Measurements from ENCODE around the gene S100A4.
"Not testable (repeated sequence)": the region's sequence is repeated elsewhere in the genome, so short reads cannot be mapped to it uniquely, and the experiment has no call there.

The S100A4 gene

GRCh38 chr1:153567621-153568366 lies 22.2 kb upstream of the S100A4 start:
- H3K4me3 ChIP-seq (ENCODE audit: low read depth, low read length) = no peak overlapping the region
- DNase-seq (ENCODE audit: low read depth) = no peak
- no peak for TF ChIP-seq CTCF (IDR thresholded peaks at IDR 0.05; ENCODE audit: control insufficient read depth, extremely low read depth, insufficient read depth)

DNA sequence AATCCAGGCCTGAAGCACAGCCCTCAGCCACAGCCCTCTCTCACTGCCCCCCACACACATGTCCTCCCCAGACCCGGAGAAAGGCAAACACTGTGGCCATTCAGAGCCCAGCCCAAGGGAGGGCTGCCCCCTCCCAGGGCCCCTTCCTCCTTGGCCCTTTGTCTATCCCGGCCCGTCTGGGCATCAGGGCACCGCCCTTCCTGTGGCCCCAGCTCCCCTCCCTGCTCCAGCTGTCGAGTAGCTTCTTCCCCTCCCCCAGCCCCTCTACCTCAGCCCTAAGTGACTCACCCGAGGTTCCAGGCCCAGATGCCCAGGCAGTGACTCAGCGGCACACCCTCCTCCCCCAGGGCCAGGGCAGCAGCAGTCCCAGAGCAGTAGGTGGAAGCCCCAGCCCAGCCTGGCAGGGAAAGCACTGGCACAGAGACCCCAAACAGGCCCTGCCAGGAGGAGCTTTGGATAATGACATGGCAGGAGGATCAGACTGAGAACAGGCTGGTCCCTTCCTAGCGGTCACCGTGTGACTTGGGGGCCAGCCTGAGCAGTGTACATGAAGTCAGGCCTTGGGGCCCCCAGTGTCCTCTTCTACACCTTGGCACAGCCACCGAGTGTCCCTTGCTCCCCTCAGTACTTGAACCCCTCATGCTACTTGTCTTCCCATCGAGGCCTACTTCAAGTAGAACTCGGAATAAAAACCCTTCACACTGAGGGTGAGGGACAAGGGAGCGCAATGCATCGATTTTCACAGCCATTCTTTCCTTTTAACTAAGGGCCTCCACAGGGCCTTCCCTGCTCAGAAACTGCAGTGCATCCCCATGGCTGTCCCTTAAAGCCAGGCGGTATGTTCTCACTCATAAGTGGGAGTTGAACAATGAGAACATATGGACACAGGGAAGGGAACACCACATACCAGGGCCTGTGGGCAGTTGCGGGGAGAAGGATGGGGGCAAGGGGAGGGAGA lies 21.1 kb upstream of the S100A4 start:
- peak; percentile 19 for DNase-seq (ENCODE audit: low read depth)
- no peak for TF ChIP-seq CTCF (IDR thresholded peaks at IDR 0.05; ENCODE audit: control insufficient read depth, extremely low read depth, insufficient read depth)
- H3K4me3 ChIP-seq (ENCODE audit: low read depth, low read length) = no peak overlapping the region

DNA sequence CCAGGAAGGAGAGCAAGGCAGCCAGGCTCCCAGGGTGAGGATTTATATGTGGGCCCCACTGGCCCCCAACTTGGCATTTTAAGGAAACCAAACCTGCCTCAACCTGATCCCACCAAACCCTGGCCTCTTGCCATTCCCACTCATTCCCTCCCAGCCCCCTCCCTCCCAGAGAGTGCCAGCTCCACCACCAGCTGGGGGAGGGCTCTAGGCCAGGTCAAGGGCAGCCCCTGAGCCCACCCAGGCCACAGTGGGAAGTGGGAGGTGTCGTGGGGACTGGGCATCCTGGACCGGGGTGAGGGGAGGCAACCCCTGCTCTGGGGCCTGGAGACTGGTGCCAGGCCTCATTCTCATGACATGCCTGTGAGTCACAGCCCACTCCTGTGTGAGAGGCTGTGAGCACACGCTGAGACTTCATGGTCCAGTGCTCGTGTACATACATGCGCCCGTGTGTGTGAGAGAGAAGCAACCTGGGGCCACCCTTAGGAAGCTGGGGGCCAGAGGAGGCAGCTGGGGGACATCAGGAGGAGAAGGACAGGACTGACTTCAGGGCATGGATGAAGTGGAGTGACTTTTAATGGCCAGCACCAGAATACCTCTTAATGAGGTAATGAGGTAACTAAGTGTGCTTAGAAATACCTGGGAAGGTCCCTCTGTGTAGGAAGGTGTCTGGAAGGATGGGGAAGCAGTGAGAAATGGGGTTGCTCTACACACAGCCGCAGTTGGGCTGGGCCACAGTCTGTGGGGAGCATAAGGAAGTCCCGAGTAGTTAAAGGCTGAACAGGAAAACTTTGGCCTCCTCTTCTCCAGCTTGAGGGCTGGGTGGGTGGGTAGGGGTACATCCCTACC lies 20.1 kb upstream of the S100A4 start, which contains the start of gene S100A2:
S100A2 (minus strand) TSS at position 316 of the 846 bp plus-strand sequence. CDS start 1,967 bp downstream, outside the sequence.
- DNase-seq (ENCODE audit: low read depth) = no peak

GRCh38 chr1:153563991-153564390 lies 18.4 kb upstream of the S100A4 start:
- no peak for DNase-seq (ENCODE audit: low read depth)
- TF ChIP-seq CTCF (IDR thresholded peaks at IDR 0.05; ENCODE audit: control insufficient read depth, extremely low read depth, insufficient read depth) = no peak
- H3K4me3 ChIP-seq (ENCODE audit: low read depth, low read length) = no peak overlapping the region

More for the DNA sequence above, 20.1 kb upstream of the S100A4 start, which contains the start of gene S100A2:
- no peak for TF ChIP-seq CTCF (IDR thresholded peaks at IDR 0.05; ENCODE audit: control insufficient read depth, extremely low read depth, insufficient read depth)
- H3K4me3 ChIP-seq (ENCODE audit: low read depth, low read length) = no peak within 1 kb of the TSS

DNA sequence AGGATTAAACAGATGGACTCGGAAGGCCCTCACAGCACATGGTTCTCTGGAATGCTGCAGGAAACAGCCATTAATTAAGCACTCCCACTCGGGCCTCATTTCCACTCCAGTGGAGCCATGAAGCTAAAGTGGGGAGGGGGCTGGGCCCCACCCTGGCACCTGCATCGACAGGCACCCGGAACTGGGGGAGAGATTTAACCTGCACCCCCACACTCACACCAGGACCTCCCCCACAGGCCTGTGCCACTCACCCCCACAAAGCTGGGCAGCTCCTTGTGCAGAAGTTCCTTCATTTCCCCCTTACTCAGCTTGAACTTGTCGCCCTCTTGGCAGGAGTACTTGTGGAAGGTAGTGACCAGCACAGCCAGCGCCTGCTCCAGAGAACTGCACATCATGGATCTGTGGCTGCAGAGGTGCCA lies 17.9 kb upstream of the S100A4 start:
- no peak for DNase-seq (ENCODE audit: low read depth)
- H3K4me3 ChIP-seq (ENCODE audit: low read depth, low read length) = no peak overlapping the region
- TF ChIP-seq CTCF (IDR thresholded peaks at IDR 0.05; ENCODE audit: control insufficient read depth, extremely low read depth, insufficient read depth) = no peak

GRCh38 chr1:153562021-153562420 lies 16.4 kb upstream of the S100A4 start:
- not testable (repeated sequence) for DNase-seq (ENCODE audit: low read depth); H3K4me3 ChIP-seq (ENCODE audit: low read depth, low read length)

Data from LNCaP clone FGC (cell line).